H1 (cell line): Measurements from ENCODE around the gene DLAT. TPM values are rescaled to one million over a fixed set of nuclear protein-coding genes. Genes with fewer than 3 reads are reported as not detected.

Experiments used
- CTCF ChIA-PET: fragments of 300-600 bp; sonication (Branson Sonifier 250); formaldehyde crosslinking; loops from one replicate; lab custom pipeline; 2021; ENCODE audit not compliant: partially characterized antibody; lab: Charles Lee
- POLR2A ChIA-PET: fragments of 300-600 bp; sonication (Branson Sonifier 250); formaldehyde crosslinking; loops from one replicate; lab custom pipeline; 2021; ENCODE audit warnings: inconsistent platforms; ENCODE audit not compliant: partially characterized antibody; lab: Charles Lee
- DNase-seq, 2 experiments: peaks; one replicate each; pipeline versions ENCODE4 v3.0.0 to v3.0.0-alpha.2; 2010 to 2022; ENCODE audit warnings: low spot score in 2 of 2, low read depth in 1 of 2, mixed read lengths in 1 of 2
- FAIRE-seq: peaks from 2 replicates; lab custom pipeline; 2011; peaks lifted over from hg19 to GRCh38; lab: Jason Lieb, UNC
- H2AFZ ChIP-seq: 2 replicates; pipeline ENCODE4 v1.8.1; 2012; ENCODE audit warnings: low read length, inconsistent platforms
- H2AK5ac ChIP-seq: 2 replicates; pipeline ENCODE4 v1.6.1; 2013; ENCODE audit warnings: low read depth, low read length
- H2BK120ac ChIP-seq: replicated peaks from 2 replicates; pipeline ENCODE3; 2013; ENCODE audit warnings: low read depth, low read length, inconsistent platforms
- H2BK12ac ChIP-seq: 2 replicates; pipeline ENCODE4 v1.6.1; 2013; ENCODE audit warnings: low read depth, low read length
- H2BK15ac ChIP-seq: 2 replicates; pipeline ENCODE4 v1.6.1; 2013; ENCODE audit warnings: low read length
- H2BK20ac ChIP-seq: 2 replicates; pipeline ENCODE4 v1.6.1; 2013; ENCODE audit warnings: low read length
- H2BK5ac ChIP-seq: 2 replicates; pipeline ENCODE4 v1.6.1; 2013; ENCODE audit warnings: low read depth, low read length
- H3K14ac ChIP-seq: 2 replicates; pipeline ENCODE4 v1.6.1; 2013; ENCODE audit warnings: inconsistent platforms; ENCODE audit not compliant: insufficient read length
- H3K18ac ChIP-seq: 2 replicates; pipeline ENCODE4 v1.6.1; 2013; ENCODE audit warnings: low read length; ENCODE audit errors: extremely low read depth
- H3K23ac ChIP-seq: 2 replicates; pipeline ENCODE4 v1.6.1; 2013; ENCODE audit warnings: inconsistent platforms; ENCODE audit not compliant: insufficient read length
- H3K23me2 ChIP-seq: 2 replicates; pipeline ENCODE4 v1.6.1; 2013; ENCODE audit warnings: low read depth, low read length
- H3K27ac ChIP-seq: 2 replicates; pipeline ENCODE4 v1.6.1; 2011; ENCODE audit warnings: low read depth, low read length, inconsistent platforms
- H3K27me3 ChIP-seq, 4 experiments: replicated peaks in 1 of 4; 1 replicate in 1 of 4; 2 replicates in 3 of 4; pipeline versions ENCODE4 v1.6.1 to v1.8.1; 2011 to 2013; ENCODE audit warnings: low read length in 3 of 4, mild to moderate bottlenecking in 3 of 4, inconsistent platforms in 2 of 4, mixed read lengths in 2 of 4, moderate library complexity in 1 of 4; ENCODE audit not compliant: control insufficient read depth in 3 of 4, insufficient read depth in 3 of 4; ENCODE audit errors: extremely low read depth in 1 of 4
- H3K36me3 ChIP-seq, 4 experiments: 2 replicates each; pipeline versions ENCODE4 v1.6.1 to v1.8.1; 2011 to 2013; ENCODE audit warnings: mild to moderate bottlenecking in 4 of 4, low read length in 3 of 4, moderate library complexity in 2 of 4, control low read depth in 1 of 4, inconsistent platforms in 1 of 4; ENCODE audit not compliant: insufficient read depth in 4 of 4, control insufficient read depth in 2 of 4
- H3K4ac ChIP-seq: replicated peaks from 2 replicates; pipeline ENCODE3; 2013; ENCODE audit warnings: low read length, low read depth, mixed read lengths, inconsistent platforms; ENCODE audit not compliant: insufficient read length
- H3K4me1 ChIP-seq, 4 experiments: replicated peaks in 1 of 4; 1 replicate in 1 of 4; 2 replicates in 3 of 4; pipeline versions ENCODE4 v1.6.1 to v1.8.1; 2011 to 2013; ENCODE audit warnings: low read length in 3 of 4, inconsistent platforms in 2 of 4, mixed read lengths in 1 of 4; ENCODE audit not compliant: insufficient read depth in 4 of 4, control insufficient read depth in 3 of 4
- H3K4me2 ChIP-seq, 2 experiments: 2 replicates each; pipeline versions ENCODE4 v1.6.1 to v1.8.1; 2011 to 2013; ENCODE audit warnings: low read depth in 2 of 2, low read length in 2 of 2, control low read depth in 1 of 2, inconsistent platforms in 1 of 2, mild to moderate bottlenecking in 1 of 2; ENCODE audit not compliant: insufficient read depth in 1 of 2
- H3K4me3 ChIP-seq, 4 experiments: fragments of 200-600, 300-600 bp in 1 of 4; sonication (generic), shearing (Covaris generic), sonication (Bioruptor Twin) in 1 of 4; 2 replicates each; pipeline versions ENCODE4 v1.5.1 to v1.8.1; 2011 to 2016; ENCODE audit warnings: low read length in 4 of 4, low read depth in 3 of 4, control low read depth in 2 of 4, inconsistent platforms in 2 of 4, mild to moderate bottlenecking in 2 of 4, mixed read lengths in 1 of 4, moderate library complexity in 1 of 4; ENCODE audit not compliant: insufficient read depth in 2 of 4; ENCODE audit errors: extremely low read depth in 1 of 4
- H3K56ac ChIP-seq: replicated peaks from 2 replicates; pipeline ENCODE3; 2013; ENCODE audit warnings: low read depth, mild to moderate bottlenecking, mixed read lengths, low read length, inconsistent platforms; ENCODE audit not compliant: insufficient read length
- H3K79me1 ChIP-seq: 2 replicates; pipeline ENCODE4 v1.6.1; 2013; ENCODE audit warnings: low read depth, low read length, control low read depth
- H3K79me2 ChIP-seq, 2 experiments: 2 replicates each; pipeline versions ENCODE4 v1.6.1 to v1.8.1; 2012 to 2013; ENCODE audit warnings: low read length in 2 of 2, mild to moderate bottlenecking in 2 of 2, inconsistent platforms in 1 of 2; ENCODE audit not compliant: insufficient read depth in 2 of 2, control insufficient read depth in 1 of 2
- H3K9ac ChIP-seq, 4 experiments: replicated peaks in 1 of 4; 1 replicate in 1 of 4; 2 replicates in 3 of 4; pipeline versions ENCODE4 v1.6.1 to v1.8.1; 2011 to 2013; ENCODE audit warnings: low read depth in 3 of 4, low read length in 3 of 4, control low read depth in 2 of 4, mild to moderate bottlenecking in 2 of 4, moderate library complexity in 2 of 4, inconsistent platforms in 1 of 4; ENCODE audit errors: extremely low read depth in 1 of 4
- H3K9me3 ChIP-seq, 2 experiments: 2 replicates each; pipeline versions ENCODE4 v1.6.1 to v1.8.1; 2012 to 2013; ENCODE audit warnings: mild to moderate bottlenecking in 2 of 2, moderate library complexity in 2 of 2, control low read depth in 1 of 2, inconsistent platforms in 1 of 2, low read depth in 1 of 2, low read length in 1 of 2, mixed read lengths in 1 of 2; ENCODE audit not compliant: insufficient read depth in 2 of 2
- H4K20me1 ChIP-seq, 2 experiments: replicated peaks in 1 of 2; 2 replicates each; pipeline versions ENCODE3 to v1.8.1; 2011 to 2013; ENCODE audit warnings: inconsistent platforms in 2 of 2, low read length in 2 of 2, mild to moderate bottlenecking in 1 of 2; ENCODE audit not compliant: insufficient read depth in 2 of 2, control insufficient read depth in 1 of 2
- H4K5ac ChIP-seq: 2 replicates; pipeline ENCODE4 v1.6.1; 2013; ENCODE audit warnings: low read length, low read depth, mixed read lengths, inconsistent platforms; ENCODE audit not compliant: insufficient read length
- H4K8ac ChIP-seq: 2 replicates; pipeline ENCODE4 v1.8.0; 2013; ENCODE audit warnings: mild to moderate bottlenecking, moderate library complexity, low read length, inconsistent platforms; ENCODE audit not compliant: insufficient read depth; ENCODE audit errors: extremely low read depth
- H4K91ac ChIP-seq: replicated peaks from 2 replicates; pipeline ENCODE3; 2013; ENCODE audit warnings: low read length, mixed read lengths, inconsistent platforms; ENCODE audit not compliant: insufficient read length
- CHD1 ChIP-seq: IDR thresholded peaks from 2 replicates; pipeline ENCODE4 v1.6.1; 2012; ENCODE audit warnings: low read depth, low read length, improper control_type of control experiment
- CHD2 ChIP-seq: IDR thresholded peaks from 2 replicates; pipeline ENCODE4 v1.6.1; 2012; ENCODE audit warnings: low read length, improper control_type of control experiment
- HDAC2 ChIP-seq, 2 experiments: fragments of 300-600 bp in 1 of 2; sonication (generic) in 1 of 2; IDR thresholded peaks; 2 replicates each; pipeline ENCODE4 v1.6.1; 2011 to 2012; ENCODE audit warnings: low read depth in 2 of 2, low read length in 2 of 2, mild to moderate bottlenecking in 2 of 2, moderate library complexity in 2 of 2, borderline replicate concordance in 1 of 2, inconsistent platforms in 1 of 2
- POLR2A ChIP-seq, 2 experiments: IDR thresholded peaks; 1 replicate in 1 of 2; 2 replicates in 1 of 2; pipeline ENCODE4 v1.6.1; 2011; ENCODE audit warnings: low read depth in 2 of 2, low read length in 2 of 2, mild to moderate bottlenecking in 2 of 2; ENCODE audit errors: control extremely low read depth in 1 of 2
- RAD21 ChIP-seq, 2 experiments: IDR thresholded peaks in 1 of 2; conservative IDR thresholded peaks in 1 of 2; 2 replicates each; pipeline ENCODE4 v1.6.1; 2011; ENCODE audit warnings: low read depth in 2 of 2, low read length in 2 of 2, improper control_type of control experiment in 1 of 2, inconsistent platforms in 1 of 2, mild to moderate bottlenecking in 1 of 2, moderate library complexity in 1 of 2
- RNF2 ChIP-seq: fragments of 200-900, 300-1000 bp; sonication (generic); IDR thresholded peaks from 2 replicates; pipeline ENCODE4 v1.7.1; 2016; ENCODE audit warnings: borderline replicate concordance, low read depth, mild to moderate bottlenecking, antibody characterized with exemption, low read length; ENCODE audit not compliant: poor library complexity, severe bottlenecking; ENCODE audit errors: missing control alignments
- SAP30 ChIP-seq: fragments of 300-600 bp; sonication (generic); IDR thresholded peaks from 2 replicates; pipeline ENCODE4 v1.7.1; 2012; ENCODE audit warnings: low read length, moderate library complexity, mild to moderate bottlenecking, inconsistent platforms; ENCODE audit not compliant: insufficient read depth, insufficient replicate concordance
- TAF7 ChIP-seq: optimal IDR thresholded peaks from 2 replicates; pipeline ENCODE3; 2011; ENCODE audit warnings: low read depth, mild to moderate bottlenecking, inconsistent platforms, low read length, moderate library complexity, borderline replicate concordance
- TEAD4 ChIP-seq: IDR thresholded peaks from 2 replicates; pipeline ENCODE4 v1.6.1; 2012; ENCODE audit warnings: low read depth, low read length, inconsistent platforms, mixed read lengths
- polyA plus RNA-seq, 7 experiments: library from polyadenylated mRNA; depleted of rRNA in 3 of 7; stranded (reverse) in 5 of 7; unstranded in 2 of 7; fragments of >200 nt in 5 of 7; fragments of 200-250 nt in 2 of 7; gene quantifications; 1 replicate in 5 of 7; 2 replicates in 1 of 7; 4 replicates in 1 of 7; pipeline versions ENCODE4 v1.2.1 to v1.2.3, GENCODE V29; 2011 to 2013; ENCODE audit warnings: missing spikeins in 2 of 7, mixed read lengths in 2 of 7
- total RNA-seq: library from RNA; stranded (reverse); fragmentation: NEBNext Ultra II Directional; extraction: Animal tissue kit (Norgen Biotek cat#: 25700); gene quantifications from 2 replicates; pipeline ENCODE4 v1.2.1, GENCODE V29; 2021
- TF ChIP-seq, protein P1 (sequence below): IDR thresholded peaks from 2 replicates; pipeline ENCODE4 v1.6.1; 2011; ENCODE audit warnings: low read length, improper control_type of control experiment

Gene DLAT
- total and polyA plus RNA-seq, 2 of the 8 experiments (the other 6 are each of a cell fraction or from before 2014, with no cell fraction given) = 23.1 to 66.2 TPM

- H4K8ac ChIP-seq = no peak overlapping the region
- H2AFZ ChIP-seq = no peak overlapping the region
- no peak overlapping the region for H3K56ac ChIP-seq
- no peak overlapping the region for H2BK20ac ChIP-seq
- H3K79me2 ChIP-seq = no peaks in the 10 kb centered on the region
- H2BK5ac ChIP-seq = no peak overlapping the region
- no peak overlapping the region for H3K4me2 ChIP-seq
- no peaks in the 10 kb centered on the region for H3K79me1 ChIP-seq
- POLR2A ChIA-PET = no interaction called here
- H4K20me1 ChIP-seq = peaks cover 2% of the 10 kb centered on the region in 2 experiments
- H3K23ac ChIP-seq = no peak overlapping the region
- FAIRE-seq (no peak), DNase-seq (no peak)
- no peaks in the 10 kb centered on the region for H3K23me2 ChIP-seq
- H3K9ac ChIP-seq = no peak overlapping the region
- no peak overlapping the region for H3K4me3 ChIP-seq
- no peak overlapping the region for H3K4ac ChIP-seq
- no peak overlapping the region for H4K5ac ChIP-seq
- no peak overlapping the region for H2BK120ac ChIP-seq
- CTCF ChIA-PET = interaction anchor here (0.7 to 12.8 kb wide), 2 partner anchors 17 to 18 kb away, joined by 4 to 104 read pairs; no protein-coding TSS in a partner anchor
- H3K9me3 ChIP-seq = no peaks in the 10 kb centered on the region
- H3K18ac ChIP-seq = no peak overlapping the region
- no peak overlapping the region for H4K91ac ChIP-seq
- no peak overlapping the region for H3K14ac ChIP-seq
- no peak overlapping the region for H2BK12ac ChIP-seq
- peaks cover 0 to 39% (median 20%) of the 10 kb centered on the region in 4 experiments; a peak in 6 of 8 replicates for H3K36me3 ChIP-seq
- no peaks in the 10 kb centered on the region for H3K4me1 ChIP-seq
- H3K27me3 ChIP-seq = no peaks in the 10 kb centered on the region
- no peak overlapping the region for H2BK15ac ChIP-seq
- H3K27ac ChIP-seq = no peak overlapping the region
- H2AK5ac ChIP-seq = no peak overlapping the region
- TF ChIP-seq TEAD4 = no peak
- no peak for TF ChIP-seq HDAC2 (IDR thresholded peaks at IDR 0.05; ENCODE audit: borderline replicate concordance in 1 of 2, low read depth in 2 of 2, low read length in 2 of 2)
- no peak for TF ChIP-seq TAF7
- no peak for TF ChIP-seq CHD2
- TF ChIP-seq POLR2A (IDR thresholded peaks at IDR 0.05; ENCODE audit: control extremely low read depth in 1 of 2, low read depth in 2 of 2, low read length in 2 of 2) = no peak
- TF ChIP-seq, protein P1, sequence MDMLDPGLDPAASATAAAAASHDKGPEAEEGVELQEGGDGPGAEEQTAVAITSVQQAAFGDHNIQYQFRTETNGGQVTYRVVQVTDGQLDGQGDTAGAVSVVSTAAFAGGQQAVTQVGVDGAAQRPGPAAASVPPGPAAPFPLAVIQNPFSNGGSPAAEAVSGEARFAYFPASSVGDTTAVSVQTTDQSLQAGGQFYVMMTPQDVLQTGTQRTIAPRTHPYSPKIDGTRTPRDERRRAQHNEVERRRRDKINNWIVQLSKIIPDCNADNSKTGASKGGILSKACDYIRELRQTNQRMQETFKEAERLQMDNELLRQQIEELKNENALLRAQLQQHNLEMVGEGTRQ = no peak
- no peak for TF ChIP-seq CHD1
- no peak for TF ChIP-seq RNF2
- TF ChIP-seq RAD21 (IDR thresholded peaks at IDR 0.05 in 1 of 2, conservative IDR thresholded peaks at IDR 0.05 in 1 of 2; ENCODE audit: low read depth in 2 of 2, low read length in 2 of 2) = no peak
- no peak for TF ChIP-seq SAP30
These were observed 71.0 kb downstream of the DLAT start for GRCh38 chr11:112096194-112096593.
